Measurements from ENCODE around the gene HNF1B.

Gene HNF1B

GRCh38 chr17:37759014-37759637 is 14.3 kb upstream of the HNF1B start:
- H3K9ac ChIP-seq (ENCODE audit: low read length) = no peak overlapping the region
- no peak overlapping the region for H3K27ac ChIP-seq (ENCODE audit: low read depth, low read length)
- H3K36me3 ChIP-seq (ENCODE audit: insufficient read depth, low read length) = no peaks in the 10 kb centered on the region
- peaks cover 0 to 23% of the 10 kb centered on the region in 2 donors for H3K27me3 ChIP-seq (ENCODE audit: control insufficient read depth in 1 of 2, insufficient read depth in 2 of 2, low read length in 2 of 2)
- H3K9me3 ChIP-seq (ENCODE audit: low read length) = no peaks in the 10 kb centered on the region
- no peaks in the 10 kb centered on the region for H3K4me1 ChIP-seq (ENCODE audit: insufficient read depth, low read length)
- H3K4me3 ChIP-seq (ENCODE audit: low read depth in 1 of 2, low read length in 2 of 2) = no peak overlapping the region

GRCh38 chr17:37756051-37756450 is 11.2 kb upstream of the HNF1B start:
- peaks cover 0 to 16% of the 10 kb centered on the region in 2 donors for H3K27me3 ChIP-seq (ENCODE audit: control insufficient read depth in 1 of 2, insufficient read depth in 2 of 2, low read length in 2 of 2)
- no peaks in the 10 kb centered on the region for H3K36me3 ChIP-seq (ENCODE audit: insufficient read depth, low read length)
- no peaks in the 10 kb centered on the region for H3K4me1 ChIP-seq (ENCODE audit: insufficient read depth, low read length)
- no peaks in the 10 kb centered on the region for H3K9me3 ChIP-seq (ENCODE audit: low read length)
- no peak overlapping the region for H3K4me3 ChIP-seq (ENCODE audit: low read depth in 1 of 2, low read length in 2 of 2)
- no peak overlapping the region for H3K27ac ChIP-seq (ENCODE audit: low read depth, low read length)
- no peak overlapping the region for H3K9ac ChIP-seq (ENCODE audit: low read length)

- peaks cover 0 to 16% of the 10 kb centered on the region in 2 donors for H3K27me3 ChIP-seq (ENCODE audit: control insufficient read depth in 1 of 2, insufficient read depth in 2 of 2, low read length in 2 of 2)
- no peaks in the 10 kb centered on the region for H3K36me3 ChIP-seq (ENCODE audit: insufficient read depth, low read length)
- H3K9ac ChIP-seq (ENCODE audit: low read length) = no peak overlapping the region
- H3K27ac ChIP-seq (ENCODE audit: low read depth, low read length) = no peak overlapping the region
- H3K4me3 ChIP-seq (ENCODE audit: low read depth in 1 of 2, low read length in 2 of 2) = no peak overlapping the region
- no peaks in the 10 kb centered on the region for H3K9me3 ChIP-seq (ENCODE audit: low read length)
- H3K4me1 ChIP-seq (ENCODE audit: insufficient read depth, low read length) = no peaks in the 10 kb centered on the region
These were observed 10.6 kb upstream of the HNF1B start for GRCh38 chr17:37755455-37755854.

DNA sequence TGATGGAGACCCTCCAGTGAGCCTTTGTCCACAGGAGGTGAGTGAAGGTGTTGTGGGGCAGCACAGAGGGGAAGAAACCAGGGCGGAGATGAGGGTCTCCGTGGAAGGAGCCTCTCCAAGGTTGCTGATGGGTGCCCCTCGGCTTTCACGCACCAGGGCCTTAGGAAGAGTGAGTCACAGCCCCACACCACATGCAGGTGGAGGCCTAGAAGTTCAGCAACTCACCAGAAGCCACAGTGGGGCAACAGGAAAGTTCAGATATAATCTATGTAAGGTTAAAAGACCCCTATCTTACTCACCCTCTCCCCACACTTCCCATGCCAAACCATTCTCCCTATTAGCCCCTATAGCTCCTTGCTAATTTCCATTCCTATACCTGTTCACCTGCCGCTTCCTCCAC is 9.5 kb upstream of the HNF1B start:
- no peak overlapping the region for H3K27ac ChIP-seq (ENCODE audit: low read depth, low read length)
- H3K27me3 ChIP-seq (ENCODE audit: control insufficient read depth in 1 of 2, insufficient read depth in 2 of 2, low read length in 2 of 2) = peaks cover 0 to 16% of the 10 kb centered on the region in 2 donors
- no peaks in the 10 kb centered on the region for H3K4me1 ChIP-seq (ENCODE audit: insufficient read depth, low read length)
- no peaks in the 10 kb centered on the region for H3K36me3 ChIP-seq (ENCODE audit: insufficient read depth, low read length)
- no peak overlapping the region for H3K4me3 ChIP-seq (ENCODE audit: low read depth in 1 of 2, low read length in 2 of 2)
- no peak overlapping the region for H3K9ac ChIP-seq (ENCODE audit: low read length)
- H3K9me3 ChIP-seq (ENCODE audit: low read length) = no peaks in the 10 kb centered on the region

DNA sequence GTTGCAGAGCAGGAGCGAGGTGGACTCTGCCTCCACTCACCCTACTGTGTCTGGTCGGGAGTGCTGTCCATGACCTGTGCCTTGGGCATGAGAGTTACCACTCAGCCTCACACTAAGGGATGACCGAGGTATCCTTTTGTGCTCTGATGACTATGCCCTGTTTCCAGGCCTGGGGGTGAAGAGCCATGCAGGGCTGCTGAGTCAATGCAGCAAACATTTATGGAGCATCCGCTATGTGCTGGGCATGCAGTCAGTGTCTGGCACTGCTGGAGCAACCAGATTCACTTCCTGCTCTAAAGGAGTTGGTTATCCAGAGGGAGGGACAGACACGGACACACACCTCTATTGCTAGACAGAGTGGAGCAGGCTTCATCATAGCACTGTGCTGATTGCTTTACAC is 7.6 kb upstream of the HNF1B start:
- Histone ChIP-seq H3K27me3 (ENCODE audit: control insufficient read depth in 1 of 2, insufficient read depth in 2 of 2, low read length in 2 of 2) (peaks cover 0 to 8% of the 10 kb centered on the region in 2 donors), H3K36me3 (ENCODE audit: insufficient read depth, low read length) (no peaks in the 10 kb centered on the region), H3K4me1 (ENCODE audit: insufficient read depth, low read length) (no peaks in the 10 kb centered on the region), H3K4me3 (ENCODE audit: low read depth in 1 of 2, low read length in 2 of 2) (no peak overlapping the region), H3K27ac (ENCODE audit: low read depth, low read length) (no peak overlapping the region), H3K9me3 (ENCODE audit: low read length) (no peaks in the 10 kb centered on the region), H3K9ac (ENCODE audit: low read length) (no peak overlapping the region)

DNA sequence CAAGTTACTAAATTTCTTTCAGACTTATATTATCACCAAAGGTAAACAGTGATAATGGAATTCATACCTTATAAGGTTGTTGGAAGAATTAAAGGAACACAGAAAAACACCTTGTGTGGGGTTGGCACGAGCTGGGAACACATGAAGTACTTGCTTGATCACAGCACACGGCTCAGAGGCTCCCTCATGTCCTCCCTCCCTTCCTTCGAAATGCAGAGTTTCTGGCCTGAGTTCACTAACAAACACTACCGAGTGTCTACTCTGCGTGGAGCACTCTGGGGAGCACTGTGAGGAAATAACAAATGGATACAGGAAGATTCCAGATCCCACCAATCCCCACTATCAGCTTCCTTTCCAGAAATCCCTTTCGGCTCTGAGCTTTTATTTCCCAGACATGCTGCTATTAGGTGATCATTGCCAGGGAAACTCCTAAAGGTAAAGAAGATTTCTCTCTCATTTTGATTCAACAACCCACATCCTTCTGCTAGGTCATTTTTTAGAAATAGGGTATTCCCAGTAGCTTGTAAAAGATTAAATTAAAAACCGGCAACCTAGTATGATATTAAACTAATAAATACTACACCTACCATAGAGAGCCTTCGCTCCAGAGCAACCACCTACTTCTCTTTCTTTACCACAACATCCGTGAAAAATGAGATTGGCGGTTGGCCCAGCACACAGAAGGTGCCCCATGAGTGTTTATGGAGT is 6.1 kb upstream of the HNF1B start:
- Histone ChIP-seq H3K4me3 (ENCODE audit: low read depth in 1 of 2, low read length in 2 of 2) (no peak overlapping the region), H3K27ac (ENCODE audit: low read depth, low read length) (no peak overlapping the region), H3K36me3 (ENCODE audit: insufficient read depth, low read length) (no peaks in the 10 kb centered on the region), H3K9me3 (ENCODE audit: low read length) (no peaks in the 10 kb centered on the region), H3K9ac (ENCODE audit: low read length) (no peak overlapping the region), H3K27me3 (ENCODE audit: control insufficient read depth in 1 of 2, insufficient read depth in 2 of 2, low read length in 2 of 2) (peaks cover 5 to 8% of the 10 kb centered on the region in 2 donors), H3K4me1 (ENCODE audit: insufficient read depth, low read length) (no peaks in the 10 kb centered on the region)

- H3K36me3 ChIP-seq (ENCODE audit: insufficient read depth, low read length) = no peaks in the 10 kb centered on the region
- H3K27me3 ChIP-seq (ENCODE audit: control insufficient read depth in 1 of 2, insufficient read depth in 2 of 2, low read length in 2 of 2) = peaks cover 9 to 13% of the 10 kb centered on the region in 2 donors
- no peaks in the 10 kb centered on the region for H3K9me3 ChIP-seq (ENCODE audit: low read length)
- no peak overlapping the region for H3K27ac ChIP-seq (ENCODE audit: low read depth, low read length)
- no peak overlapping the region for H3K4me3 ChIP-seq (ENCODE audit: low read depth in 1 of 2, low read length in 2 of 2)
- H3K4me1 ChIP-seq (ENCODE audit: insufficient read depth, low read length) = no peaks in the 10 kb centered on the region
- no peak overlapping the region for H3K9ac ChIP-seq (ENCODE audit: low read length)
These were observed 5.4 kb upstream of the HNF1B start for GRCh38 chr17:37750292-37750691.

- no peaks in the 10 kb centered on the region for H3K36me3 ChIP-seq (ENCODE audit: insufficient read depth, low read length)
- H3K4me1 ChIP-seq (ENCODE audit: insufficient read depth, low read length) = peaks cover 16% of the 10 kb centered on the region
- no peak overlapping the region for H3K9ac ChIP-seq (ENCODE audit: low read length)
- H3K4me3 ChIP-seq (ENCODE audit: low read depth in 1 of 2, low read length in 2 of 2) = no peak overlapping the region
- peaks cover 27 to 36% of the 10 kb centered on the region in 2 donors for H3K27me3 ChIP-seq (ENCODE audit: control insufficient read depth in 1 of 2, insufficient read depth in 2 of 2, low read length in 2 of 2)
- H3K27ac ChIP-seq (ENCODE audit: low read depth, low read length) = no peak overlapping the region
- no peaks in the 10 kb centered on the region for H3K9me3 ChIP-seq (ENCODE audit: low read length)
These were observed 2.4 kb upstream of the HNF1B start for GRCh38 chr17:37747222-37747621.

- Histone ChIP-seq H3K9me3 (ENCODE audit: low read length) (no peaks in the 10 kb centered on the region), H3K4me1 (ENCODE audit: insufficient read depth, low read length) (peaks cover 22% of the 10 kb centered on the region), H3K36me3 (ENCODE audit: insufficient read depth, low read length) (no peaks in the 10 kb centered on the region), H3K4me3 (ENCODE audit: low read depth in 1 of 2, low read length in 2 of 2) (no peak overlapping the region), H3K27me3 (ENCODE audit: control insufficient read depth in 1 of 2, insufficient read depth in 2 of 2, low read length in 2 of 2) (peaks cover 33 to 42% of the 10 kb centered on the region in 2 donors), H3K9ac (ENCODE audit: low read length) (no peak overlapping the region), H3K27ac (ENCODE audit: low read depth, low read length) (no peak overlapping the region)
These were observed 1.8 kb upstream of the HNF1B start for GRCh38 chr17:37746617-37747016.

GRCh38 chr17:37745801-37746426 is 1.1 kb upstream of the HNF1B start:
- Histone ChIP-seq H3K27ac (ENCODE audit: low read depth, low read length) (no peak overlapping the region), H3K4me3 (ENCODE audit: low read depth in 1 of 2, low read length in 2 of 2) (no peak overlapping the region), H3K9me3 (ENCODE audit: low read length) (no peaks in the 10 kb centered on the region), H3K9ac (ENCODE audit: low read length) (no peak overlapping the region), H3K27me3 (ENCODE audit: control insufficient read depth in 1 of 2, insufficient read depth in 2 of 2, low read length in 2 of 2) (peaks cover 39 to 49% of the 10 kb centered on the region in 2 donors), H3K4me1 (ENCODE audit: insufficient read depth, low read length) (peaks cover 24% of the 10 kb centered on the region), H3K36me3 (ENCODE audit: insufficient read depth, low read length) (no peaks in the 10 kb centered on the region)

DNA sequence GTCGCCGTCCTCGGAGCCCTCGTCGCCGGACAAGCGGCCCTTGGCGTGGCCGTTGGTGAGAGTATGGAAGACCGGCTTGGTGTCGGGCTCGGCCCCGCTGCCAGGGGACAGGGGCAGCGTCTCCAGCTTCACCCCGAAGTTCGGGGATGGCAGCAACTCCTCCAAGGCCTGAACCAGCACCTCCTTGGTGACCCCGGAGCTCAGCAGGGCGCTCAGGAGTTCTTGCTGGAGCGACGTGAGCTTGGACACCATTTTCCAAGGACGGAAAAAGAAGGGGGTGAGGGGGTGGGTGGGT is 279 bp downstream of the HNF1B start:
- Histone ChIP-seq H3K9ac (ENCODE audit: low read length) (no peak overlapping the region), H3K4me3 (ENCODE audit: low read depth in 1 of 2, low read length in 2 of 2) (no peak overlapping the region), H3K27me3 (ENCODE audit: control insufficient read depth in 1 of 2, insufficient read depth in 2 of 2, low read length in 2 of 2) (peaks cover 50 to 62% of the 10 kb centered on the region in 2 donors), H3K9me3 (ENCODE audit: low read length) (no peaks in the 10 kb centered on the region), H3K4me1 (ENCODE audit: insufficient read depth, low read length) (peaks cover 24% of the 10 kb centered on the region), H3K36me3 (ENCODE audit: insufficient read depth, low read length) (no peaks in the 10 kb centered on the region), H3K27ac (ENCODE audit: low read depth, low read length) (no peak overlapping the region)

Measured in muscle layer of colon (tissue), 2 donors.